Mucosa of gallbladder (tissue), 1 donor: ENCODE data around the gene CYP2R1. TPM values are rescaled to one million over a fixed set of nuclear protein-coding genes. Genes with fewer than 3 reads are reported as not detected.

Experiments used
- DNase-seq: peaks from one replicate; pipeline ENCODE4 v3.0.0-alpha.2; 2020; ENCODE audit warnings: low spot score
- total RNA-seq: library from RNA; stranded (reverse); gene quantifications from one replicate; pipeline ENCODE4 v1.2.1, GENCODE V29; 2021
- donor health status: DM: no; HTN: no; CAD: no.

CYP2R1 gene, protein sequence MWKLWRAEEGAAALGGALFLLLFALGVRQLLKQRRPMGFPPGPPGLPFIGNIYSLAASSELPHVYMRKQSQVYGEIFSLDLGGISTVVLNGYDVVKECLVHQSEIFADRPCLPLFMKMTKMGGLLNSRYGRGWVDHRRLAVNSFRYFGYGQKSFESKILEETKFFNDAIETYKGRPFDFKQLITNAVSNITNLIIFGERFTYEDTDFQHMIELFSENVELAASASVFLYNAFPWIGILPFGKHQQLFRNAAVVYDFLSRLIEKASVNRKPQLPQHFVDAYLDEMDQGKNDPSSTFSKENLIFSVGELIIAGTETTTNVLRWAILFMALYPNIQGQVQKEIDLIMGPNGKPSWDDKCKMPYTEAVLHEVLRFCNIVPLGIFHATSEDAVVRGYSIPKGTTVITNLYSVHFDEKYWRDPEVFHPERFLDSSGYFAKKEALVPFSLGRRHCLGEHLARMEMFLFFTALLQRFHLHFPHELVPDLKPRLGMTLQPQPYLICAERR
- 9.6 TPM for total RNA-seq

DNA sequence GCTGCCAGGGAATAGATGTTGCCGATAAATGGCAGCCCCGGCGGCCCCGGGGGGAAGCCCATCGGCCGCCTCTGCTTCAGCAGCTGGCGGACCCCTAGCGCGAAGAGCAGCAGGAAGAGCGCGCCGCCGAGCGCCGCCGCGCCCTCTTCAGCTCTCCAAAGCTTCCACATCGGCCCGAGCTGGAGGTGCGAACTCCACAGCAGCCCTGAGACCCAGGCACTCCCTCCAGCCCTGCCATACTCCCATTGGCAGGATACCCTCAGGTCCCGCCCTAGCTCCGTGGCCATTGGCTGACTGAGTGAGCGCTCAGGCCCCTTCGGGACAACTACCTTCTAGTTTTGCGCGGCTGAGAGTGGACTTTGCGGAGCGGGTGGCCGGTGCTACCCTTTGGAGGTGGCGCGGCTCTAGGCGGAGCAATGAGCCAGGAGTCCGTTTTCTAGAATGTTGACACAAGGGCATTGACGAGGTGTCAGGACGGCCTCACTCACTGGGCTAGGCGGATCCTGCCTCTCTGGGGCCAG is at the start of gene CYP2R1:
Gene CYP2R1 (minus strand): TSS at position 196 of the 521 bp plus-strand sequence. CDS start 26 bp downstream, at position 170.
- DNase-seq: peak; percentile 97

DNA sequence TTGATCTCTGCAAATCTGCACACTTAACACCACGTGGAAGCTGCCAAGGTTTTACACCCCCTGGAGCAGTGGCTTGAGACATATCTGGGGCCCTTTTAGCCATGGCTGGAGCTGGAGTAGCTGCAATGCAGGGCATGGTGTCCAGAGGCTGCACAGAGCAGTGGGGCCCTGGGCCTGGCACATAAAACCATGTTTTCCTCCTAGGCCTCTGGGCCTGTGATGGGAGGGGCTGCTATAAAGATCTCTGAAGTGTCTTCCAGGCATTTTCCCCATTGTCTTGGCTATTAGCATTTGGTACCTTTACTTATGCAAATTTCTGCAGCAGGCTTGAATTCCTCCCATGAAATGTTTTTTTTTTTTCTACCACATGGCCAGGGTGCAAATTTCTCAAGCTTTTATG is 46.9 kb upstream of the CYP2R1 start:
- no peak for DNase-seq

DNA sequence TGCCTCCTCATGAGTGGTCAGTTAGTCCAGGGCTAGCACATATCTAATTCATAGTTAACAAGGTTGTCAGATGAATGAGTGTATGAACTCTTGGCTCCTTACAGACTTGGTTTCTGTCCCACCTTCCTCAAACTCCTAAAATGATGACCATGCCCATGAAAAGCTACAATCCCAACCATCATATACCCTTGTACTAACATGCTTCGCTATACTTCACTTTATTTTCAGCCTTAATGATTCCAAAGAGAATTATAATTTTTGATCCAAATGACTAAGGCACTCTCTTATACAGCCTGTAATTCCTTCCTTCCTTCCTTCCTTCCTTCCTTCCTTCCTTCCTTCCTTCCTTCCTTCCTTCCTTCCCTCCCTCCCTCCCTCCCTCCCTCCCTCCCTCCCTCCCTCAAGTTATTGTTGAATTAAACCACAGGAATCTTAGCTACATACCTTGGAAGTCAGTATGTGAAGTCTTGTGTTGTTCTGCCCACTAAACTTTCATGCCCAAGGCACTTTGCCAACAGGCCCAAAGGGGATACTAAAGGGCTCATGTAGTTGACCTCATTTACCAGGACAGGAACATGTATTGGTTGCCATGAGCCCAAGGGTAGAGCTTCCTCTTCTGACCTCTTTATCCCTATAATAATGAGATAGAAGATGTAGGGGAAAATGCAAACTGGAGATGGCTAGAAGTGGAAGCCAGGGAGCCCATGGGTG is 42.8 kb upstream of the CYP2R1 start:
- no peak for DNase-seq

- no peak for DNase-seq
Measured at GRCh38 chr11:14932447-14932846, 40.4 kb upstream of the CYP2R1 start.

GRCh38 chr11:14930369-14930768 is 38.3 kb upstream of the CYP2R1 start:
- DNase-seq: no peak

DNA sequence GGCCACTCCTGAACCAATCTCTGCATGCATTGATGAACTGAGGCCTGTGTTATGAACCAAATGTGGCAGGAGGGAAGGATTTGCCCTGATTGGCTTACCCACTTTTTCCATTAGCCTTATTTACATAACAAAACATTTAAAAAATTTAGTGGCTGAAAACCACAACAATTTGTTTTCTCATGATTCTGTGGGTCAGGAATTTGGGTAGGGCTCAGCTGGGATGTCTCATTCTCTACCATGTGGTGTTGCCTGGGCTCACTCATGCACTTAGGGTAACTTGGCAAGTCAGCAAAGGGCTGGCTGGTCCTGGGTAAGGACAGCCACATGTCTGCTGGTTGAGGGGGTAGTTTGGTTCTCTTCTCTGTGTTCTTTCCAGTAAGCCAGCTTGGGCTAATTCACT is 35.1 kb upstream of the CYP2R1 start:
- DNase-seq: no peak

DNA sequence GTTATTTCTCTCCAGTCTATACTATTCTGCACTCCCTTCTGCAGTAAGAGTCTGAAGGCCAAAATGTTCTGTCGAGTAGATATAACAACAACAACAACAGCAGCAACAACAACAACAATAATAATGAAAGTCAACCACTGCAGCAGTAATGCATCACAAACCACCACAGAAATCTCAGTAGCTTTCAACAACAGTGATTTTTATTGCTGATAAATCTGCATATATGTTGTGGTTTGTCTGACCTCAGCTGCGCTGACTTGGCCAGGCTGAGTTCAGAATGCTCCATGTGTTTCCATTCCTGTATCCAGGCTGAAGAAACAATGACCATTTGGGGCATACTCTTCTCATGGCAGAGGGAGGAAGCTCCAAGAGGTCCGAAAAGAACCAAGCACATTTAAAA is 32.3 kb upstream of the CYP2R1 start:
- no peak for DNase-seq

DNA sequence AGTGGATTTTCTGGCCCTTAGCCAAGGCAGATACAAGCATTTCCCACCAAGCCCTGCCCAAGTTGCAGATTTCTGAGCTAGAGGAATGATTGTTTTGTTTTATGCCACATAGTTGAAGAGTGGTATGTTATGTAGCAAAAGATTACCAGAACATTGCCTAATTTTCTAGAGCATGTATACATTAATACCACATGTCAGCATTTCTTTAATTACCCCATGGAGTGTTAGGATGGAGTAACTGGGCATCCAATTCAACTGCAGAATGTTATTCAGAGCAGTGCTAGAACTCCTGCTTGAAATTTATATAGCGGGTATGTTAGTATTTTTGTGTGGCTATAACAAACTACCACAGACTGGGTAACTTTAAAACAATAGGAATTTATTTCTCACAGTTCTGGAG is 24.4 kb upstream of the CYP2R1 start:
- no peak for DNase-seq

DNA sequence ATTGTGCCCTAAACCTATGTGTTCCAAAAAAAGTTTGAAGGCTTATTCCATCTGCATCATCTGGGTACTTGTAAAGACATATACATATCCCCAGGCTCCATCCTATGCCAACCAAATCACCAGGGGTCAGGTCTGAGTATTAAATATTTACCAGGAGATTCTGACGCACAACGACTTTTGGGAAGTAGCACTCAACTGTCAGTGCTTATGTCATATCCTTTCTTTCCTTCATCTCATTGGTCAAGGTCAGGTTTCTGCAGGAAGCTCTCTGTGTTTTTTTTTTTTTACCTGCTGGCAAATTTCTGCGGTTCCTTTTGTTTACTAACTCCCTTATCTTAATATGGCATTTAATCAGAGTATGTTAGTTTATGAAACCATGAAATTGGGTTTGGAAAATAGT is 22.5 kb upstream of the CYP2R1 start:
- no peak for DNase-seq

DNA sequence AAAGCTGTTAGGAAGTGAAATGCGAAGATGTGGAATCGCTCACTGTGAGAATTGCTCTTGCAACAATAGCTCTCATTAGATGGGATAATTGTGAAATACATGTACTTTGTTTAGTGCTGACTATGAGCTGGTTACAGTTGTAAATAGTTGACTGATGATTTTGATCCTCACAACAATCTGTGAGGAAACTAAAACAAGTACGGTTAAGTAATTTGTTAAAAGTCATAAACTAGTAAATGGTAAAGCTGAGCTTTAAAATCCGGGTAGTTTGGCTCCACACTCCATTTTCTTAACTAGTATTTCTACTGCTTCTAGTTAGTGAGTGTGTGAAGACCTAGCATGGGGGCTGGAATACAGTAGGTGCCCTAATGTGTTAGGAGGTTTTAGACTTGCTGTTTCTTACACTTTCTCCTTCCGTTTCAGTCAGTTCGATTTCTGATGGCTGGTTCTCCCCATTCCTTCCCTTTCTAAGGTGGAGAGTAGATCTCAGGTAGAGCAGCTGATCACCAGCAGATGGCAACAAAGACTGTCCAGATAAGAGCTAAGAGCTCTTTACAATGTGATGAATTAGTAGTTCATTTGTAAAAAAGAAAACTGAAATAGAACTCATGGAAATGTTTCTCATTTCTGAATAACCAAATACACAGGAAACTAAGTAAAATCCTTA is 16.3 kb upstream of the CYP2R1 start:
- peak; percentile 35 for DNase-seq

DNA sequence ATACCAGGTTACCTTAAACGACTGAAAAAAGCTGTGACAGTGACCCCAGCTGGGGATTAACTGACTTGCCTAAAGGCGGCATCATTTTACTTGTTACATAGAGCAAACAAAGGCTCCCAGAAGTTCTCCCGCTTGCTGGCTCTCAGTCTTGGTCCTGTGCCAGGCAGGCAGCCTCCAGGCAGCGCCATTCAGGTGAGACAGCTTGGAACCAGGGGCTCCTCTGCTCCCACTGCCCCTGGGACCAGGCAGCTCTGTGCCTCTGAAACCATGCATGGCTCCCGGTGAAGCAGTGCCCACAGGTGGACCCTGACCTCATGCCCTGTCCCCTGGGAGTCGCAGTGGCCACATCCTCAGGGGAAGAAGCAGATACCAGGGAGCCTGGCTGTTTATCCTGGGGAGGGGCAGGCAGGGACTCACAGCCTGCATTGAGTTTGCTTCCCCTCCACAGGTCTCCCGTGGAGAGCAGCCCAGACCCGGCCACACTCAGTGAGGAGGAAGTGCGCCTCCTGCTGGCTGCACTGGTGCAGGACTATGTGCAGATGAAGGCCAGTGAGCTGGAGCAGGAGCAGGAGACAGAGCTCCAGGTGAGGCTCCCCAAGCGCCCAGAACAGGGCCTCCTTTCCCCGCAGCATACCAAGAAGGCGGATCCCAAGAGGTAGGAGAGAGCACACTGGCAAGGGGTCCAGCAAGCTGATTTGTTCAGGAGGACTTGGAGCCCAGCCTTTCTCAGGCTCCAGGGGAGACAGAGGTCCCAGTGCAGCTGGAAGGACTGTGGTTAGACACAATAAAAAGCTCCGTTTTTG is 15.6 kb upstream of the CYP2R1 start:
- DNase-seq: peak; percentile 84

GRCh38 chr11:14906993-14907392 is 15.0 kb upstream of the CYP2R1 start:
- no peak for DNase-seq

DNA sequence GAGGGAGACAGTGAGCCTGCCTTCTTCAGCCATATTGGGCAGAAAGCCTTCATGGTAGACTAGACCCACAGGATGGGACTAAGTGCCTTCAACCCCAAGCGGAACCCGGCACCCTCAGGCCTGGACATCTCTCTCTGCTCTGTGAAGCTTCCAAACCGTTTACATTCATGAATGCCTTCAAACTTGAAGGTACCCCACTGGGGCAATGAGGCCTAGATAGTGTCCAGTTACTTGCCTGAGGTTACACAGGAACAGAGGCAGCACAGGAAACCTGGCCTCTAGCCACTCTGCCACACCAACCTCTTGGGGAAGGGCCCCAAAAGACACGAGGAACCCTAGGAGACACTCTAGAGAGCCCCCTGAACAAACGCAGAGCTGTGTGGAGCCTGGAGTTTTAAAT is 14.5 kb upstream of the CYP2R1 start:
- DNase-seq: no peak

DNA sequence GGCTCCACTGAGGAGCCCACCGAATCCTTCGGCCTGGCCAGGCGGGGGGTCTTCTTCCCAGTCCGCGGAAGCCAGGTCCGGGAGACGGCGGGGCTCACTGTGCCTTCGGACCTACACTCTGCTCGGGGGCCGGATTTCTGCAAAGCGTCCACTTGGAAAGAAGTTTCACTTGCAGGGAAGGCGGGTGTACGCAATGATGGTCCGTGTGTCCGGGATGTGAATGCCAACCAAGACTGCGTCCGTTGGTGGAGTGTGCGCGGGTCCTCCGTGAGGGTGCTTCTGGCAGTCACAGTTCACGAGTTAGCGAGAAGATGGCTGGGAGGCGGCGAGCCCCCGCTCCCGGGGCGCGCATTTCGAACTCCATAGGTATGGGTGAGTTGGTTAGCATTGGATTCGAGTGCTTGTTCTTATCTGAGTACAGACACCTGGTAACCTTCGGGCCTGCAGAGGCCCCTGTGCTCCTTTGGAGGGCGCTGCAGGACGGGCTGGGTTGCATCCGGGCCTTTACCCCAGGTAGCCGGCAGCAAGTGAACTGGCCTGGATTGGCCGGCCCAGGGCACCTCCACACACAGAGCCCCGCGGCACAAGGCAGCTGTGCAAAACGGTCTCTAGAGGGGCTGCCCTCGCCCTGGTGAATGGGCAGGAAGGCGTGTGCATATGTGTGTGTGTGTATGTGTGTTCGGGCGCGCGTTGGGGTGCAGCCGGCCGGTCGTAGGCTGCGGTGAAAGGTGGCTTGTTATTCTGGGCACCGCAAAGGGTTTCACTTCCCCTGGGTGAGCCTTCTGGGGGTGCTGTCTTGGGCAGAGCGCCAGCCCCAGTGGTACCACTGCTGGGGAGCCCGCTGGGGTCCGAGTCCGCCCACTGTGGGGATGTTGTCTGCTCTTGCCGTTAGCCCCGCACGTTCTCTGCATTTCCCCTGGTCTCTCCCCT is 13.3 kb upstream of the CYP2R1 start:
- peak; percentile 44 for DNase-seq

DNA sequence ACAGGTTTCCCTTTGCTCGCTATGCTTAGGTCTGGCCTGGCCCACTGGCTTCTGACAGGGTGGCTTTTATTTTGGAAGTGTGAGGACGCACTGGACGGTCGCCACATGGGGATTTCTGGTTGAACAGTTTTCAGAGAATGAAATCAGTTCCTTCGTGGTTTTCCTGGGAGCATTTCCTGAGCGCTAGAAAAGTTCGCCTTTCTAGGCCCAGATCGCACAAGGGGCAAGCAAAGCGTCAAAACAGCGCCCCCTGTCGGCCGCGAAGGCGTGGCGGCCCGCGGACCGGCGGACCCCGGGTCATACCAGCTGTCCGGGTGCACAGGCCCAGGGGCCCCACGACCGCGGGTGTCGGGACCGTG is 12.7 kb upstream of the CYP2R1 start:
- peak; percentile 83 for DNase-seq

DNA sequence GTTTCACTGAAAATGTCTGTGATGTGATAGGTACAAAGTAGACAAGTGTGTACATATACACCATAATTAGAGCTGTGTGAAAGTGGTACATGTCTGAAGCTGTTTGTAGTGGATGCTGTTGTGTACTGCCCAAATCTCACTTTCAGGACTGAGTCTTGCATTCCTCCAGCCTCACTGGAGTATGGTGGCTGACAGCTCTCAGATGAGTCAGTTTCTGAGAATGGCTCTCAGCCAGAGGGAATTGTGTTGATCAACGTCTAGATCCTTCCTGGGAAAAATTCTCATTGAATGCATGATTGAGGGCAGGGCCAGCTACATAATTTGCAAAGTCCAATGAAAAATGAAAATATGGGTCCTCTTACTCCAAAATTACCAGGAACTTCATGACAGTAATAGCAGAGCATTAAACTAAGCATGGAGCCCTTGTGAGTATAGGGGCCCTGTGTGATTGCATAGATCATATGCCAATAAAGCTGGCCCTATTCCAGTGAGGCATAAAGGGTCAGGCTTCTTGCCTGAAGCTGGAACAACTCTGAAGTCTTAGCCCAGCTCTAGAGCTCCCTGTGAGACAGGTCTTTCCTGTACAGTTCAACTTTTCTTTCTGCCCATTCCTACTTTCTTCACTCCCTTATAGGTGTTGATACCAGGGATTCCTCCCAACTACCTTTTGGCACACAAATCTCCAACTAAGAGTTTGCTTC is 10.8 kb upstream of the CYP2R1 start:
- no peak for DNase-seq

DNA sequence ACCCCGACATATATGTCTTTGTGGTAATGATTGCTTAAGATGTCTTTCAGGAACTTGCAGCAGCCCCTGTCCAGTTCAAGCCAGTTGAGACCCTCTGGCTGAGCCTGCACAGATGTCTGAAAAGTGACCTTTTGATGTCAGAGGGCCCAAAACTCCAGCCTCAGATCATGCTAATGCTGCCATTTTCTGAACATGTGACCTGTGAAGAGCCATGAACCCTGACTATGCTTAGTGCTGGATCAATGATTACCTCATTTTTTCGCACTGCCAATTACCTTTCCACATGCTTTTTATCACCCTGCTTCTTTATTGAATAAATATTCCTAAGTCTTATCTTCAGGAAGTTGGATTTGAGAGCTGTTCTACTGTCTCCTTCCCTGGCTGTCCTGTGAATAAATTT is 6.9 kb upstream of the CYP2R1 start:
- DNase-seq: peak; percentile 18

DNA sequence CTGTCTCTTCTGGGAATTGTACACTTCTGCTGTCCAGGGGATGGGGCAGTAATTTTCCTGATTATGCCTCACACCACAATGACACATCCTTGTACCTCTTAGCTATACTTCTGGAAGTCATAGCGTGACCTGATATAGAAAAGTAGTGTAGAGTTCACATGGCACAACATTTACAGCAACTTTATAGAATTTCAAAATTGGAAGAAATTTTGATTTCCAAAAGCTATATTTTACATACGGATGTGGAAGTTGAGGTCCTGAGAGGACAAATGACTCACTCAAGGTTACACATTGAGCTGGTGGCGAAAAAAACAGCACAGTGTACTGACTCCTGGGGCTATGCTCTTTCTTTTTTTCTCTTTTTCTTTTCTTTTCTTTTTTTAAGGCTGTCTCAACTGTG is 6.3 kb upstream of the CYP2R1 start:
- DNase-seq: no peak

DNA sequence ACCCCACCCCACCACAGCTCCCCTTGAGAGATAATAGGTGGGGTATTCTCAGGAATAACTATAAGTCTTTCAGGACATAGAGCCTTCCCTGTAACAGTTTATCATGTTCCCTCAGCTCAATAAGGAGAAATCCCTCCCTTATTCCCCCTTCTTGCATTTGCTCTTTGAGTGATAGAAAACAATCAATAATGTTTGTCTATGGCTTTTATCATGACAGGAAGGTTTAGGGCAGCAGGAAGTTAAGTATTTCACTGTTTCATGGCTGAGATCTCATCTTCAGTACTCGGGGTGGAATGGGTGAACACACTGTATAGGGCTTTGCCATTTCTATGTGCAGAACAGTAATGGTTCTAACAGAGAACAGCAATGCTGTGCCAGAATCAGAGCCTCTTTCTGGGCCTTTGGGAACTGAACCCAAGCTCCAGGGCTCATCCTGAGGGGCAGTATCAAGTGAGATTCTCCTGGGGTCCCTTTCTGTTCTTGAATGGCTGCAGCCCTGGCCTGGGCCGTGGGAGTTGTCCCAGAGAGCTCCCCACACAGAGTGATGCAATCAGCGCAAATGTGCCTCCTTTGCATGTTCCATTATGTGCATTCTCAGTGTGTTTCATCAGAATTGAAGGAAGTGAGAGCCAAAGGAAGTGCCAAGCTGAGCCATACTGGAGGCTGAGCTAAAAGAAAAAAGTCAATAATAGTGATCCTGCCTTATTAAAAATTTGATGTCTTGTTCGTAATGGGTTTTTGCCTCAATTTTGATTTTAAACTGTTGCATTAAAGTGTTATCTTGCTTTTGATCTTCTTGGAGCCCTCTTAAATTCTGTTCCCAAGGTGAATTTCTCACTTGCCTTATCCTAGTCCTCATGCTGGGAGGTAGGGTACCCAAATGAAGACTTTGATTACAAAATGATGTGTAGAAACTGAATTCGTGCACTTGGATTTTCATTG is 2.9 kb upstream of the CYP2R1 start:
- peak; percentile 22 for DNase-seq
